NT2/D1 (cell line): Measurements from ENCODE around the gene IGFBP5.

Experiments
- SUZ12 ChIP-seq: IDR thresholded peaks from 2 replicates; pipeline ENCODE4 v1.6.1; 2011; ENCODE audit not compliant: insufficient read length, insufficient read depth; ENCODE audit errors: extremely low read depth
- YY1 ChIP-seq: IDR thresholded peaks from 2 replicates; pipeline ENCODE4 v1.6.1; 2011; ENCODE audit not compliant: insufficient read length, insufficient read depth
- ZNF274 ChIP-seq: IDR thresholded peaks from 2 replicates; pipeline ENCODE4 v1.6.1; 2011; ENCODE audit warnings: mild to moderate bottlenecking, low read depth, low read length

DNA sequence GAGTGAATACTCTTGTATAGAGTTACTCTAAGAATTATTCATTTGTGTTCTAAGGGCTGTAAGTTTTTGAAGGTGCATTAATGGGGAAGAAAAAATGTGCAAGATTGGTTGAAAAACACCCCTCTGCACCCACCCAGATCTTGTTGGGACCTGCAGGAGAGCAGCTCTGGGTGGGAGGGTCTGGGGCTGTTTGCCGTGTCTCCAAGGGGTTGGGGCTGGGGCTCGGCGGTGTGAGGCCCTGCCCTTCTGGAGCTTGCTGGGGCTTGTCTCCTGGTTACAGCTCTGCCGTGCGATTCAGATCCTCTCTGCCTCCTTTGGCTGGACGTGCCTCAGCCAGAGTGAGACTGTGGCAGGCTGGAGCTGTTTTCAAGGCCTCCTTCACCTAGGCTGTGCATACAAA lies 36.1 kb downstream of the IGFBP5 start:
- TF ChIP-seq YY1 (no peak), ZNF274 (no peak), SUZ12 (no peak)
